Measurements from ENCODE around the gene KIF12. TPM values are rescaled to one million over a fixed set of nuclear protein-coding genes. Genes with fewer than 3 reads are reported as not detected.
"Not testable (repeated sequence)": the region's sequence is repeated elsewhere in the genome, so short reads cannot be mapped to it uniquely, and the experiment has no call there.

KIF12 gene
- total and polyA plus RNA-seq, 2 donors (not counting 1 experiment from before 2014, with no cell fraction given) = not detected

DNA sequence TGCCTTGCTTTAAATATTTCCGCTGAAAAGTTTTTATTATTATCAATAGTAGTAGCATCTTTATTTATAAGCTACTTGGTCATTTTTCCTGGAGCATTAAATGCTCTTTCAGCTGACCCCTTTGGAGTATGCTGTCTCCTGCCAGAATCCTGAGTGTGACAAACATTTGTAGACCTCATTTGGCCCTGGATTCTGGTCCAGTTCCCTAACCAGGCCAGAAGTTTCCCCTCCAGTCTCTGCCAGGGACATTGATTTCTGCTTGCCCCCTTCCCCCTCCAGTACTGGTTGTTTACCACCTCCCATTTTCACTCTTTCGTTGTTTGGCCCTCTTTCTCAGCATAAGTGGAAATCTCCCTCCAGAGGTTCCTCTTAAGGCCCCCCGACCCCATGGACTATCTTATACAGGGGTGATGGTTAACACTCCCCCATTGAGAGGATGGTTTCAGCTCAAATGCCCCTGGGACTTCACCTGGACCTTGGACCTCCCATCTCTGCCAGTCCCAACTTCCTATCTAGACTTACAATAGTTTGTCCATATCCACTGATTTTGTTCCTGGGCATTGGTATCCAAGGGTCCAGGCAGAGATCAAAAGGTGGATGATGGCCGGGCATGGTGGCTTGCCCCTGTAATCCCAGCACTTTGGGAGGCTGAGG is 31.7 kb upstream of the KIF12 start:
- TF ChIP-seq EZH2 (IDR thresholded peaks at IDR 0.05; ENCODE audit: borderline replicate concordance, insufficient read depth, low read depth, low read length, poor library complexity, severe bottlenecking) = no peak
- TF ChIP-seq, protein P1, sequence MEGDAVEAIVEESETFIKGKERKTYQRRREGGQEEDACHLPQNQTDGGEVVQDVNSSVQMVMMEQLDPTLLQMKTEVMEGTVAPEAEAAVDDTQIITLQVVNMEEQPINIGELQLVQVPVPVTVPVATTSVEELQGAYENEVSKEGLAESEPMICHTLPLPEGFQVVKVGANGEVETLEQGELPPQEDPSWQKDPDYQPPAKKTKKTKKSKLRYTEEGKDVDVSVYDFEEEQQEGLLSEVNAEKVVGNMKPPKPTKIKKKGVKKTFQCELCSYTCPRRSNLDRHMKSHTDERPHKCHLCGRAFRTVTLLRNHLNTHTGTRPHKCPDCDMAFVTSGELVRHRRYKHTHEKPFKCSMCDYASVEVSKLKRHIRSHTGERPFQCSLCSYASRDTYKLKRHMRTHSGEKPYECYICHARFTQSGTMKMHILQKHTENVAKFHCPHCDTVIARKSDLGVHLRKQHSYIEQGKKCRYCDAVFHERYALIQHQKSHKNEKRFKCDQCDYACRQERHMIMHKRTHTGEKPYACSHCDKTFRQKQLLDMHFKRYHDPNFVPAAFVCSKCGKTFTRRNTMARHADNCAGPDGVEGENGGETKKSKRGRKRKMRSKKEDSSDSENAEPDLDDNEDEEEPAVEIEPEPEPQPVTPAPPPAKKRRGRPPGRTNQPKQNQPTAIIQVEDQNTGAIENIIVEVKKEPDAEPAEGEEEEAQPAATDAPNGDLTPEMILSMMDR (IDR thresholded peaks at IDR 0.05) = no peak
- no peak overlapping the region for H2AFZ ChIP-seq (ENCODE audit: insufficient read depth, low read depth, low read length, poor library complexity, severe bottlenecking)
- intact Hi-C loops (cut with micrococcal nuclease) = no loop called here
- H3K9me3 Mint-ChIP-seq (ENCODE audit: insufficient read depth) = peaks cover 8% of the 10 kb centered on the region
- H3K27me3 Mint-ChIP-seq = peaks cover 38% of the 10 kb centered on the region
- DNase-seq = no peak
- H4K20me1 ChIP-seq (ENCODE audit: control insufficient read depth, insufficient read depth, low read length, poor library complexity, severe bottlenecking) = no peaks in the 10 kb centered on the region
- POLR2A ChIA-PET = interaction anchor here (0.7 kb wide), 1 partner anchor 380 kb away, joined by 7 read pairs; no protein-coding TSS in a partner anchor
- H3K4me3 Mint-ChIP-seq = no peak overlapping the region
- H3K27ac ChIP-seq (ENCODE audit: low read length in 2 of 2) = no peak overlapping the region
- H3K27ac Mint-ChIP-seq = no peak overlapping the region
- no peak overlapping the region for H3K4me2 ChIP-seq (replicated peaks; ENCODE audit: low read depth, low read length, poor library complexity, severe bottlenecking)
- 100% methylated on average over 1 of the region's 4 CpGs for WGBS (ENCODE audit: insufficient coverage)
- H3K9me3 ChIP-seq (ENCODE audit: control extremely low read depth in 1 of 3, control insufficient read depth in 2 of 3, insufficient read depth in 1 of 3, low read length in 2 of 3) = peaks cover 1 to 17% (median 7%) of the 10 kb centered on the region in 3 donors
- no peak for ATAC-seq (ENCODE audit: low read depth)
- no peaks in the 10 kb centered on the region for H3K4me1 Mint-ChIP-seq
- no peaks in the 10 kb centered on the region for H3K4me1 ChIP-seq (ENCODE audit: control insufficient read depth in 2 of 2, insufficient read depth in 2 of 2, low read length in 2 of 2)
- no peaks in the 10 kb centered on the region for H3K36me3 ChIP-seq (replicated peaks in 1 of 2; ENCODE audit: control extremely low read depth in 1 of 2, control insufficient read depth in 1 of 2, extremely low read depth in 1 of 2, insufficient read depth in 2 of 2, low read length in 1 of 2)
- no peak overlapping the region for H3K9ac ChIP-seq (ENCODE audit: low read length)
- H3K79me2 ChIP-seq (ENCODE audit: control insufficient read depth, insufficient read depth, low read length) = no peaks in the 10 kb centered on the region
- CTCF ChIA-PET = interaction anchor here (0.6 kb wide), 1 partner anchor 1333 kb away, joined by 3 read pairs; no protein-coding TSS in a partner anchor
- no peak overlapping the region for H3K4me3 ChIP-seq (ENCODE audit: control extremely low read depth in 1 of 5, extremely low read depth in 1 of 5, insufficient read depth in 1 of 5, low read depth in 2 of 5, low read length in 4 of 5)
- H3K27me3 ChIP-seq (replicated peaks in 1 of 4; ENCODE audit: control extremely low read depth in 1 of 4, control insufficient read depth in 3 of 4, insufficient read depth in 4 of 4, low read length in 3 of 4) = peaks cover 0 to 8% (median 0%) of the 10 kb centered on the region in 4 experiments

DNA sequence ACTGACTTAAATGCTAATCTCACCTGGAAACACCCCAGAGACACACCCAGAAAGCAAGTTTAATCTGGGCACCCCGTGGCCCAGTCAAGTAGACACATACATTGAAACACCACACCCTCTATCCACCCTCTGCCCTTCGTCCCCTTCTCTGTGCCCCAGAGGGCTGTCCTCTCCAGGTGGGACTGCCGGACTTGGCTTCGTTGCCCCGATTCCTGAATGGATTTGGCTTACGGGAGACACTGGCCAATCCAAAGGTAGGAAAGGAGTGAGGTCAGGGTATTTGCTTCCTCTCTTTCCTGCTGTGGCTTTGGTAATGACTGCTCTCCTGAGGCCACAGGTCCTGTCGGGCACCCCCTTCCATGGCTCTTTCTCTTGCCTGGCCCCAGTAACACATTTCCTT is 31.0 kb upstream of the KIF12 start:
- H3K27ac ChIP-seq (ENCODE audit: low read length in 2 of 2) = no peak overlapping the region
- H3K79me2 ChIP-seq (ENCODE audit: control insufficient read depth, insufficient read depth, low read length) = no peaks in the 10 kb centered on the region
- intact Hi-C loops (cut with micrococcal nuclease) = no loop called here
- TF ChIP-seq, protein P1 (IDR thresholded peaks at IDR 0.05) = no peak
- POLR2A ChIA-PET = no interaction called here
- no peak overlapping the region for H3K9ac ChIP-seq (ENCODE audit: low read length)
- Mint-ChIP-seq H3K4me1 (no peaks in the 10 kb centered on the region), H3K9me3 (ENCODE audit: insufficient read depth) (peaks cover 8% of the 10 kb centered on the region), H3K4me3 (no peak overlapping the region), H3K27me3 (peaks cover 33% of the 10 kb centered on the region), H3K27ac (no peak overlapping the region)
- no peak for DNase-seq
- CTCF ChIA-PET = no interaction called here
- peaks cover 0 to 8% (median 0%) of the 10 kb centered on the region in 4 experiments for H3K27me3 ChIP-seq (replicated peaks in 1 of 4; ENCODE audit: control extremely low read depth in 1 of 4, control insufficient read depth in 3 of 4, insufficient read depth in 4 of 4, low read length in 3 of 4)
- H2AFZ ChIP-seq (ENCODE audit: insufficient read depth, low read depth, low read length, poor library complexity, severe bottlenecking) = no peak overlapping the region
- H4K20me1 ChIP-seq (ENCODE audit: control insufficient read depth, insufficient read depth, low read length, poor library complexity, severe bottlenecking) = no peaks in the 10 kb centered on the region
- H3K4me3 ChIP-seq (ENCODE audit: control extremely low read depth in 1 of 5, extremely low read depth in 1 of 5, insufficient read depth in 1 of 5, low read depth in 2 of 5, low read length in 4 of 5) = no peak overlapping the region
- 85% methylated on average over 5 of the region's 7 CpGs for WGBS (ENCODE audit: insufficient coverage)
- no peak overlapping the region for H3K4me2 ChIP-seq (replicated peaks; ENCODE audit: low read depth, low read length, poor library complexity, severe bottlenecking)
- H3K36me3 ChIP-seq (replicated peaks in 1 of 2; ENCODE audit: control extremely low read depth in 1 of 2, control insufficient read depth in 1 of 2, extremely low read depth in 1 of 2, insufficient read depth in 2 of 2, low read length in 1 of 2) = no peaks in the 10 kb centered on the region
- H3K9me3 ChIP-seq (ENCODE audit: control extremely low read depth in 1 of 3, control insufficient read depth in 2 of 3, insufficient read depth in 1 of 3, low read length in 2 of 3) = peaks cover 1 to 17% (median 7%) of the 10 kb centered on the region in 3 donors
- no peak for ATAC-seq (ENCODE audit: low read depth)
- no peaks in the 10 kb centered on the region for H3K4me1 ChIP-seq (ENCODE audit: control insufficient read depth in 2 of 2, insufficient read depth in 2 of 2, low read length in 2 of 2)

DNA sequence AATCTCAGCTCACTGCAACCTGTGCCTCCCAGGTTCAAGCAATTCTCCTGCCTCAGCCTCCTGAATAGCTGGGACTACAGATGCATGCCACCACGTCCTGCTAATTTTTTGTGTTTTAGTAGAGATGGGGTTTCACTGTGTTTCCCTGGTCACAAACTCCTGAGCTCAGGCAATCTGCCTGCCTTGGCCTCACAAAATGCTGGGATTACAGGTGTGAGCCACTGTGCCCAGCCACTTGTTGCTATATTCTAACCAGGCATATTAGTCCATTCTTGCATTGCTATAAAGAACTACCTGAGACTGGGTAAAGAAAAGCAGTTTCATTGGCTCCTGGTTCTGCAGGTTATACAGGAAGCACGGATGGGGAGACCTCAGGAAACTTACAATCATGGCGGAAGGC is 29.7 kb upstream of the KIF12 start:
- intact Hi-C loops (cut with micrococcal nuclease); H3K4me3 ChIP-seq (ENCODE audit: control extremely low read depth in 1 of 5, extremely low read depth in 1 of 5, insufficient read depth in 1 of 5, low read depth in 2 of 5, low read length in 4 of 5); H3K4me3 Mint-ChIP-seq; H3K4me1 ChIP-seq (ENCODE audit: control insufficient read depth in 2 of 2, insufficient read depth in 2 of 2, low read length in 2 of 2); DNase-seq; H3K27ac Mint-ChIP-seq; H2AFZ ChIP-seq (ENCODE audit: insufficient read depth, low read depth, low read length, poor library complexity, severe bottlenecking); CTCF ChIA-PET; H3K36me3 ChIP-seq (replicated peaks in 1 of 2; ENCODE audit: control extremely low read depth in 1 of 2, control insufficient read depth in 1 of 2, extremely low read depth in 1 of 2, insufficient read depth in 2 of 2, low read length in 1 of 2); H3K9me3 Mint-ChIP-seq (ENCODE audit: insufficient read depth); H3K4me2 ChIP-seq (replicated peaks; ENCODE audit: low read depth, low read length, poor library complexity, severe bottlenecking); H3K4me1 Mint-ChIP-seq; H3K27me3 ChIP-seq (replicated peaks in 1 of 4; ENCODE audit: control extremely low read depth in 1 of 4, control insufficient read depth in 3 of 4, insufficient read depth in 4 of 4, low read length in 3 of 4); H3K79me2 ChIP-seq (ENCODE audit: control insufficient read depth, insufficient read depth, low read length); H4K20me1 ChIP-seq (ENCODE audit: control insufficient read depth, insufficient read depth, low read length, poor library complexity, severe bottlenecking); H3K27ac ChIP-seq (ENCODE audit: low read length in 2 of 2); POLR2A ChIA-PET; ATAC-seq (ENCODE audit: low read depth); H3K9ac ChIP-seq (ENCODE audit: low read length): not testable (repeated sequence)
- peaks cover 1 to 17% (median 7%) of the 10 kb centered on the region in 3 donors for H3K9me3 ChIP-seq (ENCODE audit: control extremely low read depth in 1 of 3, control insufficient read depth in 2 of 3, insufficient read depth in 1 of 3, low read length in 2 of 3)
- 74% methylated on average over 2 of the region's 3 CpGs for whole genome bisulfite sequencing (ENCODE audit: insufficient coverage)
- H3K27me3 Mint-ChIP-seq = peaks cover 30% of the 10 kb centered on the region
